GM19328 (cell line): Measurements from ENCODE around the gene KCNQ2.
"Not testable (repeated sequence)": the region's sequence is repeated elsewhere in the genome, so short reads cannot be mapped to it uniquely, and the experiment has no call there.

Experiments used
- ATAC-seq: cut with Tn5 transposase; IDR thresholded peaks from one replicate; pipeline ENCODE4 v1.9.1; 2021; ENCODE audit warnings: mild to moderate bottlenecking, moderate library complexity; ENCODE audit not compliant: unreplicated experiment

The KCNQ2 gene

DNA sequence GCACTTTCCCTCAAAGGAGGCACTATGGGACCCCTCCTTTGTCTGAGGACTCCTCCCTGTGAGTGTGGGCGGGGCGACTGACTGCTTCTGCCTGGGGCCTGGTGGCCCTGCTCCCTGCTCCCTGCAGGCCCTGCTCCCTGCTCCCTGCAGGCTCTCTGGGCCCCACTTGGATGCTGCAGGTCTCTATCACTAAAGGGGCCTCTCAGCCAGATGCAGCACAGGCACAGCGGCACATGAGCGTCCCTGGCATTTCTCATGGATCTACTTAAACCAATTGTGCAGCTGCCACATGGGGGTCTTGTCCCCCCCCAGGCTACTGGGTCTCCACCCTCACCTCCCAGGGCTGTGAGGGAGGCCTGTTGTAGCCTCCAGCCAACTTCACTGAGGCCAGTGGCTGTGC is 18.6 kb upstream of the KCNQ2 start:
- ATAC-seq: no peak

DNA sequence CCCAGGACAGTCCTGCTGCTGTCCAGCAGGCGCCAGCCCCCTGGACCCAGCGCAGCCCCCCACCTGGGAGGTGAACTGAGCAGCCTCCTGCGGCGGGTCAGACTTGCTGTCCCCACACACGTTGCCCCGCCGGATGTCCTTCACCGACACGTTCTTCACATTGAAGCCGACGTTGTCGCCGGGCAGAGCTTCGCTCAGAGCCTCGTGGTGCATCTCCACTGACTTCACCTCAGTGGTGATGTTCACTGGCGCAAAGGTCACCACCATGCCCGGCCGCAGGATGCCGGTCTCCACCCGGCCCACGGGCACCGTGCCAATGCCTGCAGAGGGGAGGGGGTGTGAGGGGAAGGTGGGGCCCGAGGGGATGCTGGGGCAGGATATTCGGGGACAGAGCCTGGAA is 18.0 kb upstream of the KCNQ2 start:
- ATAC-seq: no peak

DNA sequence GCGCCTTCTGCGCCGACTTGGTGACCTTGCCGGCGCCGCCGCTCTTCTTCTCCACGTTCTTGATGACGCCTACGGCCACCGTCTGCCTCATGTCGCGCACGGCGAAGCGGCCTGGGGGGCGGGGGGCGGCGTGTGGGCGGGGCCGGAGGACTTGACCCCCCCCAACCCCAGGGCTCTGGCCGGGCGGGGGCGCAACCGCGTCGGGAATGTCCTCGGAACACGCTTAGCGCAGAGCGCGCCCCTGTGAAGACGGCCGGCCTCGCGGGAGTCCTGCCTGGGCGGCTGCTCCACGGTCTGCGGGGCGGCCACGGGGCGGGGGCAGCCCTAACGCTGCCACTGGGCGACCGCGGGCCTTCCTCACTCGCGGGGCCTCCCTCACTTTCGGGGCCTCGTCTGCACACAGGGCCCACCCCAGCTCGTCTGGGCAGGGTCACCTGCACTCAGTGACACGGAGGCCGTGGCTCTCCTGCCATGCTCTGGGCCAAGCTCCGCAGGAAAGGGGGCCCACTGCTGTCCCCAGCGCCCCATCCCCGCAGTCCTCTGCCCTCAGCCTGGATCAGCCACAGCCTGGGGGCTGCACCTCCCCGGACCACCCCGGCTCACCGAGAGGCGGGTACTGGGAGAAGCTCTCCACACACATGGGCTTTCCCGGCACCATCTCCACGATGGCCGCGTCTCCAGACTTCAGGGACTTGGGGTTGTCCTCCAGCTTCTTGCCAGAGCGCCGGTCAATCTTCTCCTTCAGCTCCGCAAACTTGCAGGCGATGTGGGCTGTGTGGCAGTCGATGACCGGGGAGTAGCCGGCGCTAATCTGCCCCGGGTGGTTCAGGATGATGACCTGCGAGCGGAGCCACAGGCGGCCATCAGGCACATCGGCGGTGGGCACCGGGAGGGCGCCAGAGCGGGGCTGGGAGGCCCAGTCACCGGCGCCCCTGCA is 16.1 kb upstream of the KCNQ2 start:
- ATAC-seq: no peak

DNA sequence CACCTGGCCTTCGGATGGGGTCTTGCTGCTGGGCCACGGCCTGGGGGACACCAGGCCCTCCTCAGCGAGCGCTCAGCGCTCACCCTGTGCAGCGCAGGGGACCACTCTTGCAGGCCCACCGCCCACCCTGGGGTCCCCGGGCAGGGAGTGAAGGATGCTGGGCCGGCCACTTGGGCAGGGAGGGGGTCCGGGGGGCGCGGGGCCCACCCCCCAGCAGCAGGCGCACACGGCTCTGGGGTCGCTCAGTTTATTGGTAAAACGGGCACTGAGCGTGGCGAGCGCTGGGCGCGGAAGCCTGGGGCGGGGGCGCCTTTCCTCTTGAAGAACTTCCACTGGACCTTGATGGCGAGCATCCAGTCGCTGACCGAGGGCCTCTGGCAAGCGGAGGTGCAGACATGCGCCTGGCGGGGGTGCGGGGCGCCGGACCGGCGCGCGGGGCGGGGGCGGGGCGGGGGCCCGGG is 15.4 kb upstream of the KCNQ2 start:
- ATAC-seq: no peak

DNA sequence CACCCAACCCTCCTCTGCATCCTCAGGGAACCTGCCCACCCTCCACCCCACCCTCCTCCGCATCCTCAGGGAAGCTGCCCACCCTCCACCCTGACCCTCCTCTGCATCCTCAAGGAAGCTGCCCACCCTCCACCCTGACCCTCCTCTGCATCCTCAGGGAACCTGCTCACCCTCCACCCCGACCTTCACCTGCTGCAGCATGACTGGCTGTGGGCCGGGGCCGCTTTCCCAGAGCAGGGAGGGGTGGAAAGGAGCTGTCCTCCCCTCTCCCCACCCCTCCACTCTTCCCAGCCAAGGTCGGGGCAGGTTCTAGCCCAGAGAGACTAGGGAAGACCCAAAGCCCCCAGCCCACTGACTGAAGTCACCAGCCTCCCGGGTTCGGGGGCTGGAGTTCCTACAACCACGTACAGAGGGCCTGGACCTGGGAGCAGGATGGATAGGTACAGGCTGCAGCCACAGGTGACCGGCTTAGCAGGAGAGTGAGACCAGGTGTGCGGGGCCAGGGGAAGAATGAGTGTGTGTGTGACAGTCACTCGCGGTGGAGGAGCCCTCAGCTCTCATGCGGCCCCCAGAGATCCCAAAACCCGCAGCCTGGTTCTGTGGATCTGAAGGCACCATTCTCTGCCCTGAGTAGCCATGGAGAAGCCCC is 14.8 kb upstream of the KCNQ2 start:
- no peak for ATAC-seq

DNA sequence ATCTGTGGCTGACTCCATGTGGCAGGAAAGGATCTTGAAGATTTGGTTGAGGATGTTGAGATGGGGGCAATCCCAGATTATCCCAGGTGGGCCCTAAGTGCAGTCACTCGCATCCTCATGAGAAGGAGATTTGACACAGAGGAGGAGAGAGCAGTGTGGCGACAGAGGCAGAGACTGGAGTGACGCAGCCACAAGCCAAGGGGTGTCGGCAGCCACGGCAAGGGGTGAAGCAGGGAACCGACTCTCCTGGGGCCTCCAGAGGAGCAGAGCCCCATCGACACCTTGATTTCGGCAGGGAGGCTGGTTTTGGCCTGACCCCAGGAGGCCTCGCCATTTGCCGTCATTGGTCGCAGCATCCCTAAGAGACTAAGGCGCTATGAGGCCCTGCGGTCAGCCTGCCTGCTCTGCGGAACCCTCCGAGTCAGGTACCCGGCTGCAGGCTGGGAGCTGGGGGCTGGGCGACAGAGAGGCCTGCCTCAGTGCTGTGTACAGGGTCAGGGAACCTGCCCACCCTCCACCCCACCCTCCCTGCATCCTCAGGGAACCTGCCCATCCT is 13.9 kb upstream of the KCNQ2 start:
- ATAC-seq: no peak

DNA sequence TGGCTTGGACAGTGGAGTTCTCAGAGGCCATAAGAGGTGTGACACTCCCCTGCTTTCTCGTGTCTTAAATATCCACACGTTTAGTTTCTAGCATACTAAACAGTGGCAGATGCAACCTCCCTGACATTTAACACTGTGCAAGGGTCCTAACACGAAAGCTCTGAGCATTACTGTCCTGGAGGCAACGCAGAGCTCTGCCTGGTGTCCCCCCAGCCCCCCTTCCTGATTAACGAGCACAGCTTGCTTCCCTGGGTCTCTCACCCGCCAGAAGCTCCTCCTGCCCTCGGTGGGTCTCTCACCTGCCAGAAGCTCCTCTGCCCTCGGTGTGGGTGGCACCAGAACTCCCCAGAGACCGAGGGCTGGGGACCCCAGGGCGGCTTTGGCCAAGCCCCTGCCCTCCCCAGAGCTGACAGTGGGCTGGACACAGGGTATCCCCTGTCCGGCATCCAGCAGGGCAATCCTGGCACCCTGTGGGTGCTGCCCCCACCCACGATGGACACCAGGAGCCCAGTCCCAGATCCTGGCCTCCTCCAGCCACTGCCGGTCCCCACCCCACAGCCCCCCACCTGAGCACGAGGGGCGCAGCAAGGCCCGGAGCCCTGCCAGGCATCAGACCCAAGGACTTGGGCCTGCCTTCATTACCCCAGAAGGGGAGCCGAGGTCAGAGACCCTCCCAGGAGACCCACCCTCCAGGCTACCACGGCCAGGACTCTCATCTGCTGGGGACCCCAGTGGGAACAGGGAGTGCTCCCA is 12.4 kb upstream of the KCNQ2 start:
- no peak for ATAC-seq

DNA sequence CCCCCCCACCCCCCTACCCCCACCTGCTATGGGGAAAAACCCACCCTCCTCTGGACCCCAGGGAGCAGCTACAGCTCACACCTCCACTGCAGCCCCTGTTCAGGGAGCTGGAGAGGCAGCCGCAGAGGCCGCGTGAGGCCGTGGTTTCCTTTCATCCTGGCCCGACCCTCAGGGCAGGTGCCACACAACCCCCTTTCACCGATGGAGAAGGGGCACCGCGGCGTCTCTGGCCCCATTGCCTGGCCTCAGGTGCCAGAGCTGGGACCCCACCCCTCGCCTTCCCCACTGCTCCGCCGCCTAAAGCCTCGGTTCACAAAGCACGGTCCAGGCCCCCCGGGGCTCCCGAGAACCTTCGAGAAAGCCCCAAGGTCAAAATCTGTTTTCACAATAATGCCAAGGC is 11.8 kb upstream of the KCNQ2 start:
- no peak for ATAC-seq

DNA sequence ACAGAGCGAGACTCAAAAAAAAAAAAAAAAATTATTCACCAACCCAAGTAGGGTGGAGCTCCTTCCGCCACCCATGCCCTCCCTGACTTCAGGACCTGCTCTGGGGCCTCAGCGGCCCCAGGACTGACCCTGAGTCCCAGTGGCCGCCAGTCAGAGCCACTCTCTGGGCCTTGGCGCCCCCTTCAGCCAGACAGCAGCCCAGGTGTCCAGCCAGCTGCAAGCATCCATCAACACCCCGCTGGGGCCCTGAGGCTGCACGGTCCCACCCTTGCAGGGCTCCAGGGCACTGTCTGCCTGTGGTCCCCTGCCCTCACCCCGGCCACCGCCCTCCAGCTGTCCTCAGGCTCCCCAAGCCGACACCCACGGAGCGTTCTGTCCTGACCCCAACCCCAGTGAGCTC is 11.4 kb upstream of the KCNQ2 start:
- no peak for ATAC-seq

DNA sequence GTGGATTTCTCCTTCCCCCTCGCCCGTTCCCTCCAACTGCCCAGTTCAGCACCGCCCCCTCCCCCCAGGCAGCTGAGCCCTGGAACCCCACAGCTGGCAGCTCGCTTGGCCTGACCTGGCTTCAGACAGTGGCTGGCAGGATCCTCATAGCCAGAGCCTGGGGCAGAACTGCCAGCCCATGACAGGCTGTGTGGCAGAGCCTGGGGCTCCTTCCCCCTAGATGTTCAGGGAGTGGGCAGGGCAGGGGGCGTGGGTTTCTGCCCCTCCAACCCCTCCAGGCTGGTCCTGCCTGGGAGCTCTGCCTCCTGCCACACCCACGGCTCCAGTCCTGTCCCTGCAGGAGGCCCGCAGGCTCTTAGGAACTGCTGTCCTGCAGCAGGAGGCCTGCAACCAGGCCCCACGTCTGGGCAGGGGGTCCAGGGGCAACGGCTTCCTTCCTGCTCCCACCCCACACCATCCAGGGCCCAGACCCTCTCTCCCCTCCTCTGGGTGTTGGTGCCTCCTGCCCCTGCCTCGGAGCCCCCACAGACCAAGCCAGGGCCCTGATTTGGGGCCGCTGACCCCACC is 9.6 kb upstream of the KCNQ2 start:
- no peak for ATAC-seq

DNA sequence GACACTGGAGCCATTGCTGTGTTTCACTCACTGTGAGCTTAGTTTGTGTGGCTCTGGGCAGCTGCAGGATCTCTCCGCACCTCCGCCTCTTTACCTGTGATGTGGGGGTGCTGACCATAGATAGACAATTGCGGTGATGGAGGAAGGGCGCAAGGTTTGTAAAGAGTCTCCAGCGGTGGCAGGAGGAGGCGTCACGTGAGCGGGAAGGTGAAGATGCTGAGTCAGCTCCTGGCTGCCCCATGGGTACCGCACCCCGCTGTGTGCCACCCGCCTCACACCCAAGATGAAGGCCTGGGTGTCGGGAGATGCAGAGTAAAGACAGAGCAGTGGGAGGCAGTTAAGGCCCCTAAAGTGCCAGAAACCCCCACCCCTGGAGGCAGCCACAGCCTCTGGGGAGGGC is 9.0 kb upstream of the KCNQ2 start:
- ATAC-seq: no peak

DNA sequence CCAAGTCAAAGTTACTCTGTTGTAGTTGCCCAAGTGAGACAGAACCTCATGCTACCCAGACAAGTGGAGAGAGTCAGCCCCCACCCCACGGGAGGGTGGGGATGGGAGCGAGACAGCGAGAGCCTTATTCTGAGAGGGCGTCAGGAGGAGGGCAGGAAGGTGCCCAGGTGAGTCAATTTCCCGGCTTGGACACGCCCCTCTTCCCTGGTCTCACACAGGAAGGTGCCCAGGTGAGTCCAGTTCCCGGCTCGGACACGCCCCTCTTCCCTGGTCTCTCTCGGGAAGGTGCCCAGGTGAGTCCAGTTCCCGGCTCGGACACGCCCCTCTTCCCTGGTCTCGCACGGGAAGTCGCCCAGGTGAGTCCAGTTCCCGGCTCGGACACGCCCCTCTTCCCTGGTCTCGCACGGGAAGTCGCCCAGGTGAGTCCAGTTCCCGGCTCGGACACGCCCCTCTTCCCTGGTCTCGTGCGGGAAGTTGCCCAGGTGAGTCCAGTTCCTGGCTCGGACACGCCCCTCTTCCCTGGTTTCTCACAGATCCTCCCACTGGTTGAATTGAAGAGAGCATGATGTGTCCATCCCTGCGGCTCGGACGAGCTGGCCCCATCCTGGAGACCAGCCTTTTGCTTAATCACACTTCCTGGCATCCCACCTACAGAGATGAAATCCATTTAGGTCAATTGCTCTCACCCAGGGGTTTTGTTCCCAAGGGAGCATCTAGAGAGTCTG is 7.4 kb upstream of the KCNQ2 start:
- not testable (repeated sequence) for ATAC-seq

DNA sequence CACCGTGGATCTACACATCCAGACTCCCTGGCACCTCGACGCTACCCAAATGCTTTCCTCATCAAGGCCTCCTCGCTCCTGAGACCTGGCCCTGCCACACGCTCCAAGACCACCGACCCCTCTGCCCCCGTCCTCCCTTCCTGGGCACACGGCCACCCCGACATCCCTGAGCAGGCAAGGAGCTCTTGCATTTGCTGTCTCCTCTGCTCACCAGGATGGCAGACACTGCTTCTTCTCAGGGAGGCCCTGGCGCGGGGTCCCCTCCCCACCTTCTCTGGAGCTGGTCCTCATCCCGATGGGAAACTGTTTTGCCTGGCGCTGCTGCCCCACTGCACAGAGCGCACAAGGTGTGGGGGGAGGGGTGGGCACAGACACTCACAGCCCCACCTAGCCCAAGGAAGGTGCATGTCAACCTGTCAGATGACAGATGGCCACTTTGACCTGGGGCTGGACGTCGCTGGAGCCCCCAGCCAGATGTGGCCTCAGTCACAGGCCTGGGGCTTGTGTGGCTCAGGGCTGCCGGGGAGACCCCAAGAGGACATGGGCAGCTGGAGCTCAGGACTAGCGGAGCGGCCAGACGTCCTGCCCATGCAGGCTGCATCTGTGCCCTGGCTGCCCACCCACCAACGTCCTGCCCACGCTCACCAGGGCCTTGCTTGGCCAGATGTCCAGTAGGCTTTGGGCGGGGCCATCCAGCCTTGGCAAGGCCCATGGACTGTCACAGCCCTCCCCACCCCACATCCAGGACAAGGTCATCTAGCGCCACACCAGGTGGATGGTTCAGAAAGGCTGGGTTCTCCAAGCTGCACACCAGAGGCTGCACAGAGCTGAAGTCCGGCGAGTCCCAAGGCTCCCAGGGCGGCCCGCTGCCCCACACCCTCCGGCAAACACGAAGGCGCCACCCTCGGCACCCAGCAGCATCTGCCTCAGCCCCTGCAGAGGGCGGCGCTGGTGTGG is 6.2 kb upstream of the KCNQ2 start:
- no peak for ATAC-seq

DNA sequence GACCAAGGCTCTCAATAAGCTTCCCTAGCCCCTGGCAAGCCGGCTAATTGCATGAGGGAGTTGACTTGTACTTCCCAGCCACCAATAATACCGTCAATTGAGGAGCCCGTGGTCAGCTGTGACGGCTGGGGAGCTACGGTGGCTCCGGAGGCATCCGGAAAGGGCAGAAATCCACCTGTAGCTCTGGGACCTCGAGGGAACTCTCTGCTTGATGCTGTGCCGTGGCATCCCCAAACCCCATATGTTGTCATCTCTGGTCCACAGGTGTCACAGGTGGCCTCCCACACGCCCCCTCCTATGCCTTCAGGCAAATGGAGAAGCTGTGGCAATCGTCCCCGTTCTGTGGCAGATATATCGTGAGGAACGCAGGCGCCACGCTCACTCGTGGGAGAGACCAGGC is 5.5 kb upstream of the KCNQ2 start:
- no peak for ATAC-seq

DNA sequence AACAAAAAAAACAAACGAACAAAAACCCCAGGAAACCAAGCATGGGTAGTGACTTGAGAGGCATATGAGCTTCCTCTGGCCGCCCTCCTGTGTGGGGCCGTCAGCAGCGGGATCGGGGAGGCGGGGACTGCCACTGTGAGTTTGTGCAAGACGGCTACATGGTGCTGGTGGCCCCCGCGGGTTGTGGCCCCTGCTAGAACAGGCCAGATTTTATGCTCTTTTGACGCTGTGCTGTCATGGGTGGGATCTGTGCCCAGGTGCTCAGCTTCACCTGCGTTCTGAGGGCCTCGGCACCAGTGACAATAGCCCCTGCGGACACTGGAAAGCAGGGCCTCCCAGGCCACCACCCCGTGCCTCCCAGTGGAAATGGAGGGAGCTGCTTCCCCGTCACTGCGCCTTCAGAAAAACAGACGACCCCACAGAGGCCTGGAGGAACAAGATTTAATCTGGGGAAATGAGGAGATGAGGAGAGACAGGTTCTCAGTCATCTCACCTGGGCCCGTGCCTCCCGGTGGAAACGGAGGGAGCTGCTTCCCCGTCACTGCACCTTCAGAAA is 4.7 kb upstream of the KCNQ2 start:
- no peak for ATAC-seq

DNA sequence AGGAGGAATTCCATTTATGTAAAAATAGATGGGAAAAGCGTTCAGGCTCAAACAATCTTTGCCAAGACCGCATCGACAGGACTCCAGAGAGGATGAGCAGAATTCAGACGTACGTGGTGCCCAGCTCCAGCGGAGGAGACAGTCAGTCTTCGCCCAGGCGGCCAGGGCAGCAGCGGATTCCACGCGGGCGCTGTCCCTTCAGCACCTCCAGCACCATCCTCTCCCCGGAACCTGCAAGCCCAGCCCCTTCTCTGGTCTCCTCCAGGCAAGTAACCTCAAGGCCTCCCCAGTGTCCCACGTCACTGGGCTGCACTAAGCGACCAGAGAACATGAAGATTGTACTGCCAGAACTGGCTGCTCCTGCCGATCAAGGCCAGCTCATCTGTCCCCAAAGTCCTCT is 2.8 kb upstream of the KCNQ2 start:
- no peak for ATAC-seq

DNA sequence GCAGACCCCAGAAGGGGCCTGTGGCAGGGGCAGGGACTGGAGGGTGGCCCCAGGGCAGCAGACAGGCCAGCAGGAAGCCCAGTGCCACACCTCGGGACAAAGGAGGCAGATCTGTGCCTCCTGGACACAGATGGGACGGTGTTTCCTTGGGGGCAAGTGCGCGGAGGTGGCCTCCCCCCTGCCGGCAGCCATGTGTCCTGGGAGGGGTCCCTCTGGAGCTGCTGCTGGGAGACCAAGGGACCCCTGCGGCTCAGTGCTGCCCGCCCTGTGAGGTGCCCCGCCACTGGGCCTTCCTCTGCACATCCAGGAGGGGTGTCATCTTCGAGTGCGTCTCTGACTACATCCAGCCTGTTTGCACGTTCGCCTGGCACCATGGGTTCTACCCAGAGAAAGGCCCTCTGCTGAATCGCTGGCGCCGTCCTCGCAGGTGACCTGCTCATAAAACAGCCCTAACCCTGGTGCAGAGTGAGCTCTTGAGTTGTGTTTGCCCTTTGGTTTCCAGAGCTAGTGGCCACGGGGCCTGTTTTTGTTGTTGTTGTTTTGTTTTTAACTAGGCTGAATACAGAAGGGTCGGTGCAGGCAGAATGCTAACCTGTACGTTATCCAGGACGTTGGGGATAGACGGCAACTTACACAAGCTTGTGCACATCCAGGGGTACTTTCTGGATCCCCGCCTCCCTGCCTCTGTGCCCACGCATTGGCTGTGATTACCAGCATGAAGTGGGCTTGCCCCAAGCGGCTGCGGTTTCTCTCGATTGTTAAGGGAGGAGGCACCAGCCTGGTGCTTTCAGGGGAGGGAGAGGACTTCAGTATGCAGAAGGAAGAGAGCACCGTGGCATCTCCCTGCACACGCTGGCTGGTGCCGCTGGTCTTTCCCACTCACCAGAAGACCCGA is 1.3 kb upstream of the KCNQ2 start:
- ATAC-seq: no peak

DNA sequence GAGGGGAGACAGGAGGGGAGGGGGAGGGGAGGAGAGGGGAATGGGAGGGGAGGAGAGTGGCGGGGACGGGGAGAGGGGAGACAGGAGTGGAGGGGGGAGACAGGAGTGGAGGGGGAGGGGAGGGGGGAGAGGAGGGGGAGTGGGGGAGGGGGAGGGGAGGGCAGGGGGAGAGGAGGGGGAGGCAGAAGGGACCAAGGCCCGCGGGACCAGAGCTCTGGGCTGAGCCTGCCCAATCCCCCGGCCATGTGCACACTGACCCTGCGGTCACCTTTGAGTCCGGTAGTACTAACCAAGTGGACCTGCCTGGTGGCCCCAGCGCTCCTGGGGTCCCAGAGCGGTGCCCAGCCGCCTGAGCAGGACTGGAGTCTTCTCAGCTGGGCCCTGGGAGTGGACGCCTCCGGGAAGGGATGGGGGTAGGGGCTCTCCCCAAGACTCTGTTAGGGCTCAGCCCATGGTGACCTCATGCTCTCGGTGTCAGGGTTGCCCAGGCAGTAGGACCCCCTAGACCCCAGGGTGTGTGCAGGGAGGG is 471 bp upstream of the KCNQ2 start:
- no peak for ATAC-seq
